H9 (cell line): Measurements from ENCODE around the gene ITK. TPM values are rescaled to one million over a fixed set of nuclear protein-coding genes. Genes with fewer than 3 reads are reported as not detected.

Experiments used
- DNase-seq: peaks from one replicate; pipeline ENCODE4 v3.0.0-alpha.2; 2017
- H2AFZ ChIP-seq: one replicate; pipeline ENCODE4 v1.6.1; 2013; ENCODE audit warnings: mild to moderate bottlenecking, low read length, control low read depth, moderate library complexity
- H2AK5ac ChIP-seq: 2 replicates; pipeline ENCODE4 v1.6.1; 2013; ENCODE audit warnings: low read length, control low read depth, mixed read lengths; ENCODE audit not compliant: insufficient read length
- H2BK120ac ChIP-seq: one replicate; pipeline ENCODE4 v1.6.1; 2013; ENCODE audit warnings: low read depth, mild to moderate bottlenecking, low read length, control low read depth, inconsistent platforms; ENCODE audit not compliant: poor library complexity, severe bottlenecking
- H2BK12ac ChIP-seq: 2 replicates; pipeline ENCODE4 v1.6.1; 2013; ENCODE audit warnings: low read length, control low read depth, mixed read lengths, low read depth; ENCODE audit not compliant: insufficient read length
- H2BK15ac ChIP-seq: 2 replicates; pipeline ENCODE4 v1.6.1; 2013; ENCODE audit warnings: low read depth, low read length, control low read depth
- H2BK20ac ChIP-seq: one replicate; pipeline ENCODE4 v1.6.1; 2013; ENCODE audit warnings: low read depth, mild to moderate bottlenecking, low read length, control low read depth, inconsistent platforms; ENCODE audit not compliant: poor library complexity, severe bottlenecking
- H2BK5ac ChIP-seq: 2 replicates; pipeline ENCODE4 v1.6.1; 2013; ENCODE audit warnings: low read length, control low read depth, mixed read lengths; ENCODE audit not compliant: insufficient read length
- H3K14ac ChIP-seq: 2 replicates; pipeline ENCODE4 v1.6.1; 2013; ENCODE audit warnings: low read length, control low read depth; ENCODE audit not compliant: insufficient read depth
- H3K18ac ChIP-seq: 2 replicates; pipeline ENCODE4 v1.6.1; 2013; ENCODE audit warnings: low read depth, mild to moderate bottlenecking, mixed read lengths, low read length, control low read depth; ENCODE audit not compliant: insufficient read length
- H3K23ac ChIP-seq: 2 replicates; pipeline ENCODE4 v1.6.1; 2013; ENCODE audit warnings: low read length, control low read depth, mixed read lengths, low read depth; ENCODE audit not compliant: insufficient read length
- H3K23me2 ChIP-seq: 2 replicates; pipeline ENCODE4 v1.6.1; 2013; ENCODE audit warnings: low read depth, mild to moderate bottlenecking, mixed read lengths, low read length, control low read depth; ENCODE audit not compliant: insufficient read length, poor library complexity, severe bottlenecking
- H3K27ac ChIP-seq: 2 replicates; pipeline ENCODE4 v1.5.1; 2013; ENCODE audit warnings: low read length, control low read depth, mixed read lengths, low read depth; ENCODE audit not compliant: insufficient read length
- H3K27me3 ChIP-seq: 2 replicates; pipeline ENCODE4 v1.6.1; 2013; ENCODE audit warnings: low read length, control low read depth, inconsistent platforms; ENCODE audit not compliant: insufficient read depth
- H3K4ac ChIP-seq: 2 replicates; pipeline ENCODE4 v1.6.1; 2013; ENCODE audit warnings: low read depth, mild to moderate bottlenecking, control low read depth, inconsistent platforms, low read length, moderate library complexity
- H3K4me1 ChIP-seq: 2 replicates; pipeline ENCODE4 v1.6.1; 2013; ENCODE audit warnings: low read length, control low read depth, inconsistent platforms; ENCODE audit not compliant: insufficient read depth
- H3K4me2 ChIP-seq: 2 replicates; pipeline ENCODE4 v1.6.1; 2013; ENCODE audit warnings: low read length, control low read depth, mixed read lengths; ENCODE audit not compliant: insufficient read length, insufficient read depth
- H3K56ac ChIP-seq: 2 replicates; pipeline ENCODE4 v1.6.1; 2013; ENCODE audit warnings: low read depth, mild to moderate bottlenecking, mixed read lengths, low read length, control low read depth; ENCODE audit not compliant: insufficient read length
- H3K79me1 ChIP-seq: 2 replicates; pipeline ENCODE4 v1.6.1; 2013; ENCODE audit warnings: low read depth, mild to moderate bottlenecking, moderate library complexity, low read length, control low read depth, inconsistent platforms; ENCODE audit not compliant: insufficient read depth, poor library complexity, severe bottlenecking
- H3K79me2 ChIP-seq: 2 replicates; pipeline ENCODE4 v1.6.1; 2013; ENCODE audit warnings: low read length, control low read depth, inconsistent platforms; ENCODE audit not compliant: insufficient read depth
- H3K9ac ChIP-seq: 2 replicates; pipeline ENCODE4 v1.6.1; 2013; ENCODE audit warnings: low read length, control low read depth, mixed read lengths; ENCODE audit not compliant: insufficient read length; ENCODE audit errors: extremely low read depth
- H3K9me3 ChIP-seq: one replicate; pipeline ENCODE4 v1.6.1; 2013; ENCODE audit warnings: low read depth, low read length, inconsistent platforms; ENCODE audit not compliant: control insufficient read depth
- H3T11ph ChIP-seq: one replicate; pipeline ENCODE4 v1.6.1; 2013; ENCODE audit warnings: mild to moderate bottlenecking, low read length, control low read depth, inconsistent platforms
- H4K20me1 ChIP-seq: one replicate; pipeline ENCODE4 v1.6.1; 2013; ENCODE audit not compliant: control insufficient read depth, insufficient read length, insufficient read depth
- H4K5ac ChIP-seq: 2 replicates; pipeline ENCODE4 v1.6.1; 2013; ENCODE audit warnings: low read depth, mild to moderate bottlenecking, mixed read lengths, low read length, control low read depth; ENCODE audit not compliant: insufficient read length
- H4K8ac ChIP-seq: replicated peaks from 2 replicates; pipeline ENCODE4 v1.6.1; 2013; ENCODE audit warnings: low read length, control low read depth, mixed read lengths, low read depth; ENCODE audit not compliant: insufficient read length
- H4K91ac ChIP-seq: 2 replicates; pipeline ENCODE4 v1.6.1; 2013; ENCODE audit warnings: low read depth, mild to moderate bottlenecking, moderate library complexity, mixed read lengths, low read length, control low read depth; ENCODE audit not compliant: insufficient read length
- H3K27ac Mint-ChIP-seq, 3 experiments: 2 replicates in 2 of 3; 3 replicates in 1 of 3; pipeline ENCODE4 v1.8.0; 2020 to 2021; ENCODE audit warnings: mixed read lengths in 3 of 3, mild to moderate bottlenecking in 1 of 3, moderate library complexity in 1 of 3
- H3K27me3 Mint-ChIP-seq: 2 replicates; pipeline ENCODE4 v1.8.0; 2021; ENCODE audit warnings: low read depth, mild to moderate bottlenecking, moderate library complexity, mixed read lengths
- H3K36me3 Mint-ChIP-seq, 3 experiments: 2 replicates in 2 of 3; 3 replicates in 1 of 3; pipeline ENCODE4 v1.8.0; 2020 to 2021; ENCODE audit warnings: low read depth in 3 of 3, mixed read lengths in 3 of 3; ENCODE audit not compliant: insufficient read depth in 1 of 3
- H3K4me1 Mint-ChIP-seq, 2 experiments: 2 replicates each; pipeline ENCODE4 v1.8.0; 2020; ENCODE audit warnings: mixed read lengths in 2 of 2
- H3K4me3 Mint-ChIP-seq, 2 experiments: 2 replicates in 1 of 2; 3 replicates in 1 of 2; pipeline ENCODE4 v1.8.0; 2020 to 2021; ENCODE audit warnings: mild to moderate bottlenecking in 2 of 2, mixed read lengths in 2 of 2, moderate library complexity in 1 of 2
- H3K9me3 Mint-ChIP-seq, 2 experiments: 2 replicates in 1 of 2; 3 replicates in 1 of 2; pipeline ENCODE4 v1.8.0; 2020; ENCODE audit warnings: mild to moderate bottlenecking in 2 of 2, mixed read lengths in 2 of 2, moderate library complexity in 1 of 2
- CTCF ChIP-seq: fragments of 200-600 bp; sonication (generic); conservative IDR thresholded peaks from 3 replicates; pipeline ENCODE4 v1.8.0; 2021; ENCODE audit warnings: antibody characterized with exemption, mild to moderate bottlenecking
- WGBS: extraction: QIAGEN DNeasy Blood & Tissue Kit; methylation state at CpG from one replicate; pipeline ENCODE4 v1.1.7; 2013; ENCODE audit warnings: missing lambda C conversion rate, low lambda C conversion rate, mixed read lengths; ENCODE audit not compliant: insufficient read length; ENCODE audit errors: extremely low coverage; 5-methylcytosine and 5-hydroxymethylcytosine counted together
- total RNA-seq: library from RNA; stranded (reverse); gene quantifications from 2 replicates; pipeline ENCODE4 v1.2.1, GENCODE V29; 2021

Gene ITK
- total RNA-seq, 1 experiment from 2014 or later: 0.22 TPM

DNA sequence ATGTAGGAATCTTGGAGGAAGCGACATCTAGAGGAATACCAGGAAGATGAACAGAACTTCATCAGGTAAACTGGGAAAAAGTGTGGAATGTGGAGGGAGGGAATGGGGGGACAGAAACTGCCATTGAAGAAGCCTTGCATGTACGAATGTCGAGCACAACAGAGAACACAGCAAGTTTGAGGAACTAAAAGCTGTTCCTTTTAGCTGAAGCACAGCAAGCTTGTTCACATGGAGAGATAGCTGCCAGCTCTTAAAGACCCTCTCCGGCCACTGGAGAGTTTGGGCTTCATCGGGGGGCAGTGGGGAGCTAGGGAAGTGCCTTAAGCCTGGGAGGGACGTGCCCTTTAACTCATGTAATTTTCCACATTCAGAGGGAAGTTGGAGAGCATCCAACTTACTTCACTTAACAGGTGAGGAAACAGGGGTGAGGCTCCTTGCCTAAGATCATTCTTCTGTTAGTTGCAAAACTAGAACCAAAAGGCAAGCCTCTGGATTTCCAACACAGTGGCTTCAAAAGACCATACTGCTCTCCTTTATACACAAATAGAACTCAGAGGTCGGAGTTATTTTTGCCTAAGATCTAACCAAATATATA is 83.0 kb downstream of the ITK start:
- Histone ChIP-seq H2BK20ac (no peak overlapping the region), H3K79me2 (peaks cover 4% of the 10 kb centered on the region; the same call in 1 of the 2 replicates), H3K4me1 (peaks cover 7% of the 10 kb centered on the region; the same call in 1 of the 2 replicates), H4K8ac (no peak overlapping the region), H3T11ph (no peak overlapping the region), H3K4me2 (no peak overlapping the region), H3K23me2 (no peaks in the 10 kb centered on the region), H3K14ac (no peak overlapping the region), H2BK12ac (no peak overlapping the region), H4K5ac (no peak overlapping the region), H4K91ac (no peak overlapping the region), H3K4ac (no peak overlapping the region), H4K20me1 (peaks cover 4% of the 10 kb centered on the region), H2BK5ac (no peak overlapping the region), H3K23ac (no peak overlapping the region), H3K27me3 (no peaks in the 10 kb centered on the region), H3K9ac (no peak overlapping the region), H3K79me1 (no peaks in the 10 kb centered on the region), H3K18ac (no peak overlapping the region), H2AK5ac (no peak overlapping the region), H3K9me3 (no peaks in the 10 kb centered on the region), H2BK15ac (no peak overlapping the region), H2AFZ (no peak overlapping the region), H2BK120ac (no peak overlapping the region), H3K56ac (no peak overlapping the region), H3K27ac (no peak overlapping the region)
- H3K27ac Mint-ChIP-seq: no peak overlapping the region
- H3K9me3 Mint-ChIP-seq: no peaks in the 10 kb centered on the region; a peak in 1 of 5 replicates
- peaks cover 12% of the 10 kb centered on the region for H3K27me3 Mint-ChIP-seq
- TF ChIP-seq CTCF: no peak
- WGBS: no CpG with 5 or more reads among the region's 7 CpGs
- H3K36me3 Mint-ChIP-seq: no peaks in the 10 kb centered on the region; a peak in 1 of 7 replicates
- H3K4me1 Mint-ChIP-seq: peaks cover 31 to 32% of the 10 kb centered on the region in 2 experiments
- no peak overlapping the region for H3K4me3 Mint-ChIP-seq
- DNase-seq: no peak
